ENCODE data around the gene KBTBD6.
A peak's percentile ranks its signal among the peaks of the same experiment; 100 is the strongest.
"Not testable (repeated sequence)": the region's sequence is repeated elsewhere in the genome, so short reads cannot be mapped to it uniquely, and the experiment has no call there.

Gene KBTBD6

DNA sequence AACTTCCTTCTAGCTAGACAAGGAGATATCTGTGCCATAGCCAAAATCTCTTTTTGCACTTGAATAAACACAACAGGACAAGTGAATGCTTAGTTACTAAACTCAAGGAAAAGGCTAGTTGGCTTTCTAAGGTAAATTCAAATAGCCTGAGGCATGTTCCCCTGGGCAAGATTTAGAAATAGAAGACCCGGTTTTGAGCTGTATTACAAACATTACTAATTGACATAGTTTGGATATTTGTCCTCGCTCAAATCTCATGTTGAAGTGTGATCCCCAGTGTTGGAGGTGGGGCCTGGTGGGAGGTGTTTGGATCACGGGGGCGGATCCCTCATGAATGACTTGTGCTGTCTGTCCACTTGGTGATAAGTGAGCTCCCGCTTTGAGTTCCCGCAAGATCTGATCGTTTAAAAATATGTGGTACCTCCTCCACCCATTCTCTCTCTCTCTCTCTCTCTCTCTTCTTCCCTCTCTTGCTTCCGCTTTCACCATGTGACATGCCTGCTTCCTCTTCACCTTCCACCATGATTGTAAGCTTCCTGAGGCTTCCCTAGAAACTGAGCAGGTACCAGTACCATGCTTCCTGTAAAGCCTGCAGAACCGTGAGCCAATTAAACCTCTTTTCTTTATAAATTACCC lies 3.9 kb upstream of the KBTBD6 start:
- Histone ChIP-seq H3K4me3 (ENCODE audit: low read length in 2 of 2) (no peak overlapping the region), H3K4me1 (ENCODE audit: control insufficient read depth in 2 of 2, insufficient read depth in 2 of 2, low read length in 2 of 2) (peaks cover 4 to 7% of the 10 kb centered on the region in 2 donors), H3K36me3 (ENCODE audit: control insufficient read depth in 2 of 2, insufficient read depth in 2 of 2, low read length in 2 of 2) (no peaks in the 10 kb centered on the region), H3K27me3 (ENCODE audit: control insufficient read depth in 2 of 2, insufficient read depth in 2 of 2, low read length in 2 of 2) (no peaks in the 10 kb centered on the region), H3K9me3 (ENCODE audit: control insufficient read depth in 2 of 2, low read length in 2 of 2) (no peaks in the 10 kb centered on the region), H3K27ac (ENCODE audit: low read depth in 2 of 2, low read length in 2 of 2) (no peak overlapping the region), H3K9ac (ENCODE audit: low read depth in 1 of 2, low read length in 2 of 2) (no peak overlapping the region)

DNA sequence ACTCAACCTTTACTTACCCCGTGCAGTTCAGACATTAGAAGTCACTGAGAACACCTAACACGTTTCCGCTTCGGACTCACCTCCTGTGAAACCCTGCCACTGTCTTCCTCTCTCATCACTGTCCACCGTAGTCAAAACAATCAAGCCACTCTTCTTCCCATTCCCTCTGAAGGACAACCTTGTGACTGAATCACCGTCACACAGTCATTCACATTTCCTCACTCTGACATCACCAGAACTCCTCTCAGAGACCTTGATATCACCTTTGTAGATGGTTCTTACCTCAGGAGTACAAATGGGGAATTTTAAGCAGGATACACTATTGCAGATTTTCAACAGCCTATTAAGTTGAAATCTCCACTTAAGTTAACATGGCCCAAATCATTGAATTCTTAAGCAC lies 1.3 kb upstream of the KBTBD6 start:
- peaks cover 7 to 14% of the 10 kb centered on the region in 2 donors for H3K4me1 ChIP-seq (ENCODE audit: control insufficient read depth in 2 of 2, insufficient read depth in 2 of 2, low read length in 2 of 2)
- no peak overlapping the region for H3K9ac ChIP-seq (ENCODE audit: low read depth in 1 of 2, low read length in 2 of 2)
- no peaks in the 10 kb centered on the region for H3K27me3 ChIP-seq (ENCODE audit: control insufficient read depth in 2 of 2, insufficient read depth in 2 of 2, low read length in 2 of 2)
- H3K9me3 ChIP-seq (ENCODE audit: control insufficient read depth in 2 of 2, low read length in 2 of 2): no peaks in the 10 kb centered on the region
- H3K27ac ChIP-seq (ENCODE audit: low read depth in 2 of 2, low read length in 2 of 2): no peak overlapping the region
- H3K4me3 ChIP-seq (ENCODE audit: low read length in 2 of 2): no peak overlapping the region
- H3K36me3 ChIP-seq (ENCODE audit: control insufficient read depth in 2 of 2, insufficient read depth in 2 of 2, low read length in 2 of 2): no peaks in the 10 kb centered on the region

DNA sequence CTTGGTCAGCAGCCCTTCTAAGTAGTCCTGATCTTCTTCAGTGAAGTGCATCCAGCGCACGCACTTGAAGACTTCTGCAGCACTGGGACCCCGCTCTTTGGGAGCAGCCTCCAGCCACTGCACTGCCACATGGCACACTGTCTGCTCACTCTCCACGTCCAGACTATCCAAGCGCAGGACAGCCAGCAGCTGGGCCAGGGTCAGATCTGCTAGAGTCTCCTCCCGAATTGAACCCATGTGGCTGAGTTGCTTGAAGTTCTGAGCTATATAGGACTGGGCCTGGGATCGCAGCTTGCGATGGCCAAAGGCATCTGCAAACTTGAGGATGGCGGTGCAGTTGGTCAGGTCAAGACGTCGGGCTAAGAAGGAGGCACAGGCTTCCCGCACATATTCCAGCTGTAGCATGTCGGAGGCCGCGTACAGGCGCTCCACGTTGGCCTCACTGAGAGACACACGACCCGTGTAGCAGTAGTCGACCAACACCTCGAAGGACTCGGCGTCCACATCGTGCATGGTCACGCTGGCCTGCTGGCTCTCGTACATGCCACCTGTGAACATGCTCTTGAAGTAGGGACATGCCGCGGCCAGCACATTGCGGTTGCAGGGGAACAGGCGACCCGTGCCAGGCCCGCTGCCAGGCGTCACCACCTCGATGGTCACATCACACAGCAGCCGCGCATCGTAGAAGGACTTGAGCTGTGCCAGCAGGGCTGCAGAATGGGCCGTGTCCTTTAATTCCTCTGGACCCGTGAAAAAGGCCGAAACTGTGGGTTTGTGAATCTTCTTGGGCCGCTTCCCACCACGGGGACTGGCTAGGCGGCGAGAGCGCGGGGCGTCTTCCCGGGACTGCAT lies 716 bp downstream of the KBTBD6 start:
- not testable (repeated sequence) for H3K27me3 ChIP-seq (ENCODE audit: control insufficient read depth in 2 of 2, insufficient read depth in 2 of 2, low read length in 2 of 2); H3K9me3 ChIP-seq (ENCODE audit: control insufficient read depth in 2 of 2, low read length in 2 of 2); H3K36me3 ChIP-seq (ENCODE audit: control insufficient read depth in 2 of 2, insufficient read depth in 2 of 2, low read length in 2 of 2)
- H3K4me3 ChIP-seq (ENCODE audit: low read length in 2 of 2): peak overlapping the region; percentile 91 to 95
- peak overlapping the region; percentile 56 to 69 for H3K27ac ChIP-seq (ENCODE audit: low read depth in 2 of 2, low read length in 2 of 2)
- H3K4me1 ChIP-seq (ENCODE audit: control insufficient read depth in 2 of 2, insufficient read depth in 2 of 2, low read length in 2 of 2): peaks cover 7 to 14% of the 10 kb centered on the region in 2 donors
- peak overlapping the region; percentile 65 to 66 for H3K9ac ChIP-seq (ENCODE audit: low read depth in 1 of 2, low read length in 2 of 2)

DNA sequence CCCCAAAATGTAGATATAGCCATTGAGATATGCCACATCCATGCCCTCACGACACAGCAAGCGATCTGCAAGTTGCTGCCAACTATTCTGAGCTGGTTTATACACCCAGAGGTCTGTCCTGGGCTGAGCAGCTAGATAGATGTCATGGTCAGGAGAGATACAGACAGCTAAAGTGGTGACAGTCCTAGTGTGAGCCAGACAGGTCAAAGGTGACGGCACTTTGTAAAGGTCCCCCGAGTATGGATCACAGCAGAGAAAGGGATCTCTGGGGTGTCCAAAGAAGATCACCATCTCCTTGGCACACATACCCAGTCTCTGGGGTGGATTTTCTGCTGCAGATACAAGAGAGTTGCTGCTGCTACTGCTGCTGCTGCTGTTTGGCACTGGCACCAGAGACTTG lies 1.4 kb downstream of the KBTBD6 start:
- H3K36me3 ChIP-seq (ENCODE audit: control insufficient read depth in 2 of 2, insufficient read depth in 2 of 2, low read length in 2 of 2); H3K27ac ChIP-seq (ENCODE audit: low read depth in 2 of 2, low read length in 2 of 2); H3K9me3 ChIP-seq (ENCODE audit: control insufficient read depth in 2 of 2, low read length in 2 of 2); H3K9ac ChIP-seq (ENCODE audit: low read depth in 1 of 2, low read length in 2 of 2); H3K27me3 ChIP-seq (ENCODE audit: control insufficient read depth in 2 of 2, insufficient read depth in 2 of 2, low read length in 2 of 2): not testable (repeated sequence)
- peaks cover 7 to 14% of the 10 kb centered on the region in 2 donors for H3K4me1 ChIP-seq (ENCODE audit: control insufficient read depth in 2 of 2, insufficient read depth in 2 of 2, low read length in 2 of 2)
- peak overlapping the region; percentile 6 to 17 for H3K4me3 ChIP-seq (ENCODE audit: low read length in 2 of 2)

DNA sequence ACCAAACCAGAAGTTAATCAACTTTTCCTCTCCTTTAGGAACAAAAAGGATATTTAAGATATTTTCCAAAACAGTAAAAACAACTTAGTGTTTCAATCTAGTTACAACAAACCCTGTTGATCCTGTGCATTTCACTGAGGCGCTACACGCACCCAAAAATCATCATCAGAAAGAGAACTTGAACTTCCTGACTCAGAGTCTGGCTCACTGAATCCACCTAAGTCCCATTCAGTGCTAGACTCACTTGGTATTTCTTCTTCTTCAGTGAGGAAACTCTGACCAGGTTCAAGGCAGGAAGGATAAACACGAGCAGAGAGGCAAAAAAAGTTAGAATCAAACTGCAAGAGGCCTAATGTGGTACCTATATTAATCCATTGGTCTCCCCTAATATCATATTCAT lies 2.2 kb downstream of the KBTBD6 start:
- H3K4me1 ChIP-seq (ENCODE audit: control insufficient read depth in 2 of 2, insufficient read depth in 2 of 2, low read length in 2 of 2): peaks cover 7 to 14% of the 10 kb centered on the region in 2 donors
- peak overlapping the region in 1 of 2 donors; percentile 29 for H3K4me3 ChIP-seq (ENCODE audit: low read length in 2 of 2)

DNA sequence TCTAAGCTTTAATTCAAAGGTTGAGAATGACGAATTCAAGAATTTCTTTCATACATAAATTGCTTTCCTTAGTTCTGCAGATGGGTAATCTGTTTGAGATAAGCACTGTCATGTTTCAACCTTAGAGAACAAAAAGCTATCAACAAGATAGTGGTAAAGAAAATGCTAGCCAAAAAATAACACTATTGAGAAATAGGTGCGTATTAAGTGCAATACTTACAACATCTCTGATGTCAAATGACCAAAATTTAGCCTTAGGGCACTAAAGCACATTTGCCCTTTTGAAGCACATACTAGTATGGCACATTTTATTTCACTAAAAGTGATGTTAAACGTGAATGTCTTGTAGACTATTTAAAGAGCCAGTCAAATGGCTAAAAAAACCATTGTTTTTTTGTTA lies 4.9 kb downstream of the KBTBD6 start:
- peaks cover 4 to 14% of the 10 kb centered on the region in 2 donors for H3K4me1 ChIP-seq (ENCODE audit: control insufficient read depth in 2 of 2, insufficient read depth in 2 of 2, low read length in 2 of 2)
- no peak overlapping the region for H3K4me3 ChIP-seq (ENCODE audit: low read length in 2 of 2)
- no peak overlapping the region for H3K9ac ChIP-seq (ENCODE audit: low read depth in 1 of 2, low read length in 2 of 2)
- no peaks in the 10 kb centered on the region for H3K27me3 ChIP-seq (ENCODE audit: control insufficient read depth in 2 of 2, insufficient read depth in 2 of 2, low read length in 2 of 2)
- no peak overlapping the region for H3K27ac ChIP-seq (ENCODE audit: low read depth in 2 of 2, low read length in 2 of 2)
- no peaks in the 10 kb centered on the region for H3K36me3 ChIP-seq (ENCODE audit: control insufficient read depth in 2 of 2, insufficient read depth in 2 of 2, low read length in 2 of 2)
- H3K9me3 ChIP-seq (ENCODE audit: control insufficient read depth in 2 of 2, low read length in 2 of 2): no peaks in the 10 kb centered on the region

More for the DNA sequence above, 2.2 kb downstream of the KBTBD6 start:
- H3K9ac ChIP-seq (ENCODE audit: low read depth in 1 of 2, low read length in 2 of 2): no peak overlapping the region
- no peak overlapping the region for H3K27ac ChIP-seq (ENCODE audit: low read depth in 2 of 2, low read length in 2 of 2)
- no peaks in the 10 kb centered on the region for H3K36me3 ChIP-seq (ENCODE audit: control insufficient read depth in 2 of 2, insufficient read depth in 2 of 2, low read length in 2 of 2)
- H3K27me3 ChIP-seq (ENCODE audit: control insufficient read depth in 2 of 2, insufficient read depth in 2 of 2, low read length in 2 of 2): no peaks in the 10 kb centered on the region
- no peaks in the 10 kb centered on the region for H3K9me3 ChIP-seq (ENCODE audit: control insufficient read depth in 2 of 2, low read length in 2 of 2)

DNA sequence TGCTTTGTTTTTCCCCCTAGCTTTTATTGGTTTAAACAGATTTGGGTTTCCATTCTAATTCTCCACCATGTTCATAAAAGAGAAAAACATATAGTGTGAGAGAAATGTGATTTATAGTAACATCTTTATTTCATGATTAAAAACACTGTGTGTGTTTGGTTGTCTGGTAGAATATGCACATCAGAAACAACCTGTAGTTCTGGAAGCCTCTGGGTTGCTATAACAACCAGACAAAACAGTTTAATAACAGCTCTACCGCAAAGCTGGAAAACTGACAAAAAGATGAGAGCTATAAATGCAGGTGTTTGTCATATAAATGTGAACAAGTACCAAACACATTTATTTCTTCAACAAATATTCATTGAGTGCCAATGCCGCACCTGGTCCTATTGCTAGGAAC lies 9.8 kb downstream of the KBTBD6 start:
- no peaks in the 10 kb centered on the region for H3K27me3 ChIP-seq (ENCODE audit: control insufficient read depth in 2 of 2, insufficient read depth in 2 of 2, low read length in 2 of 2)
- H3K9me3 ChIP-seq (ENCODE audit: control insufficient read depth in 2 of 2, low read length in 2 of 2): no peaks in the 10 kb centered on the region
- no peak overlapping the region for H3K4me3 ChIP-seq (ENCODE audit: low read length in 2 of 2)
- H3K4me1 ChIP-seq (ENCODE audit: control insufficient read depth in 2 of 2, insufficient read depth in 2 of 2, low read length in 2 of 2): no peaks in the 10 kb centered on the region
- H3K36me3 ChIP-seq (ENCODE audit: control insufficient read depth in 2 of 2, insufficient read depth in 2 of 2, low read length in 2 of 2): no peaks in the 10 kb centered on the region
- H3K27ac ChIP-seq (ENCODE audit: low read depth in 2 of 2, low read length in 2 of 2): no peak overlapping the region
- no peak overlapping the region for H3K9ac ChIP-seq (ENCODE audit: low read depth in 1 of 2, low read length in 2 of 2)

DNA sequence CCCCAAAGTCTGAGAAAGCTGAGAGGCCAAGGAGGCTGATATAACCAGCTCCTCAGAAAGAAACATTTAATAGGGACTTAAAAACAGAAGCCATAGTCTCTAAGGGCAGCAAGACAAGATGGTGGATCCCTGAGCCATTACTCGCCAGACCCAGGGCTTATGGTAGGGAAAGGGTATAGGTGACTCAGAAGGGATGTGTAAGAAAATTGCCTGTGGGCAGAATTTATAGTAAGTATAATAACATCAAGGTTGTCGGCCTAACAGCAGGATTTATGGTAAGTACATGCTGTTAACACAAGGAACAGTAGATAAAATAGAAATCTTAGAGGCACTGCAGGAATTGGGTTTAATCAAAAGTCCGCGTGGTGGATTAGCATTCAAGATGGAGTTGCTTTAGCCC lies 14.7 kb downstream of the KBTBD6 start:
- no peak overlapping the region for H3K9ac ChIP-seq (ENCODE audit: low read depth in 1 of 2, low read length in 2 of 2)
- H3K9me3 ChIP-seq (ENCODE audit: control insufficient read depth in 2 of 2, low read length in 2 of 2): no peaks in the 10 kb centered on the region
- H3K4me3 ChIP-seq (ENCODE audit: low read length in 2 of 2): no peak overlapping the region
- H3K4me1 ChIP-seq (ENCODE audit: control insufficient read depth in 2 of 2, insufficient read depth in 2 of 2, low read length in 2 of 2): no peaks in the 10 kb centered on the region
- no peaks in the 10 kb centered on the region for H3K36me3 ChIP-seq (ENCODE audit: control insufficient read depth in 2 of 2, insufficient read depth in 2 of 2, low read length in 2 of 2)
- no peaks in the 10 kb centered on the region for H3K27me3 ChIP-seq (ENCODE audit: control insufficient read depth in 2 of 2, insufficient read depth in 2 of 2, low read length in 2 of 2)
- H3K27ac ChIP-seq (ENCODE audit: low read depth in 2 of 2, low read length in 2 of 2): no peak overlapping the region

DNA sequence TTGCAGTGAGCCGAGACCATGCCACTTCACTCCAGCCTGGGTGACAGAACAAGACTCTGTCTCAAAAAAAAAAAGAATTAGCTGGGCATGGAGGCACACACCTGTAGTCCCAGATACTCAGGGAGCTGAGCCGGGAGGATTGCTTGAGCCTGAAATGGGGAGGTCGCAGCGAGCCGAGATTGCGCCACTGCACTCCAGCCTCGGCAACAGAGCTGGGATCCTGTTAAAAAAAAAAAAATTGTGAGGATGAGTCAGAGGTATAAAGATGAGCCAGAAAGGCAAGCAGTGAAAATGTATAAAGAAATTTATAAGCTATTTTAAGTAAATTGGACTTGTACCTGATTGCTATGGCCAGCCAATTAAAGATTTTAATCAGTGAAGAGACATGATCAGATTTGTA lies 21.1 kb downstream of the KBTBD6 start:
- Histone ChIP-seq H3K27ac (ENCODE audit: low read depth in 2 of 2, low read length in 2 of 2) (no peak overlapping the region), H3K36me3 (ENCODE audit: control insufficient read depth in 2 of 2, insufficient read depth in 2 of 2, low read length in 2 of 2) (no peaks in the 10 kb centered on the region), H3K27me3 (ENCODE audit: control insufficient read depth in 2 of 2, insufficient read depth in 2 of 2, low read length in 2 of 2) (no peaks in the 10 kb centered on the region), H3K4me3 (ENCODE audit: low read length in 2 of 2) (no peak overlapping the region), H3K9ac (ENCODE audit: low read depth in 1 of 2, low read length in 2 of 2) (no peak overlapping the region), H3K9me3 (ENCODE audit: control insufficient read depth in 2 of 2, low read length in 2 of 2) (no peaks in the 10 kb centered on the region), H3K4me1 (ENCODE audit: control insufficient read depth in 2 of 2, insufficient read depth in 2 of 2, low read length in 2 of 2) (no peaks in the 10 kb centered on the region)

DNA sequence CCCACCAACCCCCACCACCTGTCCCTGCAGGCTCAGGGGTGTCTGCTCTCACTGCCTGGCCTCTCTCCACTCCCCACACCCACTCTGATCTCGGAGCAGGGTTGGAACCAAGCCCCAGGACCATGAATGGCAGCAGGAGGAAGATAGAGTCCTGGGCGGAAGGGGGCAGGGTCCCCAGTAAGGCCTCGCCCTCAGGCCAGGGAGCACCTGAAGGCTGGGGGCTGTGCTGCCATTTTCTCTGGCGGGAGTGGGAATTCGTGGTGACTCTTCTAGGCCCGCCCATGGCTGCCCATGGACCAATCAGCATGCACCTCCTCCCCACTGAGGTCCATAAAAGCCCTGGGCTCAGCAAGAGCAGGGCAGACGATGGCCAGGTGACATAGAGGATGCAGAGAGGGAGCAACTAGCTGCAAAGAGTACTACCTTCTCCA lies 25.0 kb downstream of the KBTBD6 start:
- Histone ChIP-seq H3K27ac (ENCODE audit: low read depth in 2 of 2, low read length in 2 of 2) (no peak overlapping the region), H3K4me3 (ENCODE audit: low read length in 2 of 2) (no peak overlapping the region), H3K9me3 (ENCODE audit: control insufficient read depth in 2 of 2, low read length in 2 of 2) (no peaks in the 10 kb centered on the region), H3K9ac (ENCODE audit: low read depth in 1 of 2, low read length in 2 of 2) (no peak overlapping the region), H3K36me3 (ENCODE audit: control insufficient read depth in 2 of 2, insufficient read depth in 2 of 2, low read length in 2 of 2) (no peaks in the 10 kb centered on the region), H3K4me1 (ENCODE audit: control insufficient read depth in 2 of 2, insufficient read depth in 2 of 2, low read length in 2 of 2) (no peaks in the 10 kb centered on the region), H3K27me3 (ENCODE audit: control insufficient read depth in 2 of 2, insufficient read depth in 2 of 2, low read length in 2 of 2) (no peaks in the 10 kb centered on the region)
